ENCODE results near the gene QRICH2.
A peak's percentile ranks its signal among the peaks of the same experiment; 100 is the strongest.

Gene QRICH2

DNA sequence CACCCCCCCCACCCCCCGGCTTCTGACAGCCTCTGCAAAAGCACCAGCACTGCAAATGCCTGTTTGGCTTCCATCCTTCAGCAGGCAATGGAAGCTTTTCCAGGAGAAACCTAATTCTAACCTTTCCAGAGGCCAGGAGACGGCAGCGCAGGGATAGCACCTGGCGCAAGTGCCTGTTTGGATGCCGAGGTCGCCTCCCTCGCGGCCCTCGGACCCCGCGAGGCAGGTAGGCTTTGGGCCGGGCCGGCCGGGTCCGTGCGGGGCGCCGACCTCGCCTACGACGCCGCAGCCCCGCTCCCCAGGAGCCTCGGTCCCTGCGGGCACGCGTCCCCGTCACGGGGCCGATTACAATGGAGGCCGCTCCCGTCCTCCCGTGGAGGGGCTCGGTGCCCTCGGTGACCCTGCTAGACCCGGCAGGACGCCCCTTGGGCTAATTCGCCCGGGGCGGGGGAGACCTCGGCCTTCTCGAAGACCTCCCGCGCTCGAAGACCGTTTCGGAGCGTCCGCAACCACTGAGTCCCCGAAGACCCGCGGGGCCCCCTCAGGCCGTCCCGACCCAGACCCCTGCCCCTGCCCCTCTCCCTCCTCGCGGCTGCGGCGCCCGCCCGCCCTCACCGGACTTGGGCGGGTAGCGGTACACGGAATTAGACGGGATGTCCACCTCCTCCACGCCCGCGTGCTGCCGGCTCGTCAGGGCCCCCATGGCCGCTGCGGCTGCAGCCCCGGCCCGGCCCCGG is 68.4 kb downstream of the QRICH2 start:
- TF ChIP-seq, protein P1, sequence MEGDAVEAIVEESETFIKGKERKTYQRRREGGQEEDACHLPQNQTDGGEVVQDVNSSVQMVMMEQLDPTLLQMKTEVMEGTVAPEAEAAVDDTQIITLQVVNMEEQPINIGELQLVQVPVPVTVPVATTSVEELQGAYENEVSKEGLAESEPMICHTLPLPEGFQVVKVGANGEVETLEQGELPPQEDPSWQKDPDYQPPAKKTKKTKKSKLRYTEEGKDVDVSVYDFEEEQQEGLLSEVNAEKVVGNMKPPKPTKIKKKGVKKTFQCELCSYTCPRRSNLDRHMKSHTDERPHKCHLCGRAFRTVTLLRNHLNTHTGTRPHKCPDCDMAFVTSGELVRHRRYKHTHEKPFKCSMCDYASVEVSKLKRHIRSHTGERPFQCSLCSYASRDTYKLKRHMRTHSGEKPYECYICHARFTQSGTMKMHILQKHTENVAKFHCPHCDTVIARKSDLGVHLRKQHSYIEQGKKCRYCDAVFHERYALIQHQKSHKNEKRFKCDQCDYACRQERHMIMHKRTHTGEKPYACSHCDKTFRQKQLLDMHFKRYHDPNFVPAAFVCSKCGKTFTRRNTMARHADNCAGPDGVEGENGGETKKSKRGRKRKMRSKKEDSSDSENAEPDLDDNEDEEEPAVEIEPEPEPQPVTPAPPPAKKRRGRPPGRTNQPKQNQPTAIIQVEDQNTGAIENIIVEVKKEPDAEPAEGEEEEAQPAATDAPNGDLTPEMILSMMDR (conservative IDR thresholded peaks at IDR 0.05; ENCODE audit: control insufficient read depth, insufficient read depth, low read depth, low read length) = no peak
- peak overlapping the region; percentile 24 for H3K4me3 ChIP-seq (ENCODE audit: control insufficient read depth, low read depth, low read length)
- no peak for DNase-seq (ENCODE audit: low read depth)

DNA sequence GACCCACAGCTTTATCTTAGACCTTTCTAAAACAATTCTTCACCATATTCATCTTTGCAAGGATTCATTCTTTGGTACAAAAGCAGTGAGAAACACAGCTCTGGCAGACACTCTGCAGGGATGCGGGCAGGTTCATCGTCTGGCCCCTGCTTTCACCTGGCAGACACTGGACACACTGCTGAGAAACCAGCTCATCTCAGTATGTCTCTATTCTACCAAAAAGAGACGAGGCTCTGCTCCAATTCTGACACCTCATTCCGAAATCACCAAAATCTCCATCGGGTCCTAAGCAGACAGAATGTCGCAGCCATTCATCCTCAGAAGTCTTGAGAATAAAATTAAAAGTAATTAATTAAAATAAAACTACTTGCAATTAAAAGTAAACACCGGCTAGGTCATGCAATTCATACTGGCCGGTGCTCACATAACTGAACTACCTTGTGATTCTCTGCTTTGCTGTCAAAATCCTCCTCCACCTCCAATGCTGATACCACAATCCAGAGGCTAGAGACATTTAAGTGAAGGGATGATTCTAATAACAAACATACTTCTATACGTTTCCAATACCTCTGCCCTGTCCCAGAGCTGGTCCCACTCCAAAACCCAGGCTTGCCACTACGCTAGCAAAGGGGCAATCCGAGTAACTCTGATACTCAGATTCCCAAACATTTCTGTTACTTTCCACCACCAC is 69.1 kb downstream of the QRICH2 start:
- no peak overlapping the region for H3K4me3 ChIP-seq (ENCODE audit: control insufficient read depth, low read depth, low read length)
- TF ChIP-seq, protein P1 (conservative IDR thresholded peaks at IDR 0.05; ENCODE audit: control insufficient read depth, insufficient read depth, low read depth, low read length) = no peak
- DNase-seq (ENCODE audit: low read depth) = no peak

DNA sequence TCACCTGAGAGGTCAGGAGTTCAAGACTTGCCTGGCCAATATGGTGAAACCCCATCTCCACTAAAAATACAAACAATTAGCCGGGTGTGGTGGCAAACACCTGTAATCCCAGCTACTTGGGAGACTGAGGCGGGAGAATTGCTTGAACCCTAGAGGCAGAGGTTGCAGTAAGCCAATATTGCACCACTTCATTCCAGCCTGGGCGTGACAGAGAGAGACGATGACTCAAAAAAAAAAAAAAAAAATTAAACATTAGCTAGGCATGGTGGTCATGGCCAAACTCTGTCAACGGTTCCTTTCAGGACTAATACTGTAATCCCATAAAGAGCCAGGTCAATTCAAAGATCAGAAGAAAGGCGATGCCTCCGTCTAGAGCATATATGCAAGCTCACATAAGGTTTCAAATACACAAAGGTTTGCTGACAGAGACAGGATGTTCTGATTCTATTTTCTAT is 70.2 kb downstream of the QRICH2 start:
- TF ChIP-seq, protein P1 (conservative IDR thresholded peaks at IDR 0.05; ENCODE audit: control insufficient read depth, insufficient read depth, low read depth, low read length) = no peak
- peak; percentile 44 for DNase-seq (ENCODE audit: low read depth)
- H3K4me3 ChIP-seq (ENCODE audit: control insufficient read depth, low read depth, low read length) = no peak overlapping the region

DNA sequence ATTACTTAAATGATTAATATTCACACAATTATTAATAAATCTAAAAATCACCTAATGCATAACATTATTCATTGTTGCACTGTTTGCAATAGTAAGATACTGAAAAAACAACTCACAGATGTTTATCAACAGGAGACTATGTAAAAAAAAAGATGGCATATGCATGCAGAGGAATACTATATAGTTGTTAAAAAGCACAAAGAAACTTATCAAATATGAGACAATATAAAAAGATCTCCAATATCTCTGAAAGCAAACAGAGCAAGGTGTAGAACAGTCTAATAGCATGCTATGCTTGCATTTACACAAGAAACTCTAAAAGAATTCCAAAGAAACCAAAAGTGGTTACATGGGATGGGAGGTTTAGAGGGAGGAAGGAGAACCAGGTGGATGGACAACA is 71.5 kb downstream of the QRICH2 start:
- no peak for DNase-seq (ENCODE audit: low read depth)
- TF ChIP-seq, protein P1 (conservative IDR thresholded peaks at IDR 0.05; ENCODE audit: control insufficient read depth, insufficient read depth, low read depth, low read length) = no peak
- no peak overlapping the region for H3K4me3 ChIP-seq (ENCODE audit: control insufficient read depth, low read depth, low read length)

DNA sequence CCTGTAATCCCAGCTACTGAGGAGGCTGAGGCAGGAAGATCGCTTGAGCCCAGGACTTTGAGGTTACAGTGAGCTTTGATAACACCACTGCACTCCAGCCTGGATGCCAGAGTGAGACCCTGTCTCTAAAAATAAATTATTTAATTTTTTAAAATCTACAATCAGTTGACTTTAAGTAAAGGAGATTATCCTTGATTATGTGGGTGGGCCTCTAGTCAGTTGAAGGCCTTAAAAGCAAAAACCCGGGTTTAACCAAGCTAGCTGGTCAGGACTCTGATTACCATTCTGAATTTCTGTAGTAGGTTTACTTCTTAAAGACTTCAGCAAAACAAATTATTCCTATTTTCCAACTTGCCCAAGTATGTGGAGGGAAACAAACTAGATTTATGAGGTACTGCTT is 72.2 kb downstream of the QRICH2 start:
- TF ChIP-seq, protein P1 (conservative IDR thresholded peaks at IDR 0.05; ENCODE audit: control insufficient read depth, insufficient read depth, low read depth, low read length) = no peak
- no peak for DNase-seq (ENCODE audit: low read depth)
- H3K4me3 ChIP-seq (ENCODE audit: control insufficient read depth, low read depth, low read length) = no peak overlapping the region

DNA sequence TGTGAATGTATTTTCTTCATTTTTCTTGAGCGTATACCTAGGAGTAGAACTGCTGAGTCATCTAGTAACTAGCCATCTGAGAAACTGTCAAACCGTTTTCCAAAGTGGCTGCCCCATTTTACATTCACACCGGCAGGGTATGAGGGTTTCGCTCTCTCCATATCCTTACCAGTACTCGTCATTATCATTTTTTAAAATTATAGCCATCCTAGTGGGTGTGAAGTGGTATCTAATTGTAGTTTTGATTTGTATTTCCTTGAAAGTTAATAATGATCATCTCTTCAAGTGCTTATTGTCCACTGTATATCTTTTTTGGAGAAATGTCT is 73.8 kb downstream of the QRICH2 start:
- peak; percentile 41 for DNase-seq (ENCODE audit: low read depth)
- TF ChIP-seq, protein P1 (conservative IDR thresholded peaks at IDR 0.05; ENCODE audit: control insufficient read depth, insufficient read depth, low read depth, low read length) = no peak
- no peak overlapping the region for H3K4me3 ChIP-seq (ENCODE audit: control insufficient read depth, low read depth, low read length)

Data from fibroblast of mammary gland (primary cell).